ENCODE results near the gene STT3A. TPM values are rescaled to one million over a fixed set of nuclear protein-coding genes. Genes with fewer than 3 reads are reported as not detected.
A peak's percentile ranks its signal among the peaks of the same experiment; 100 is the strongest.

The STT3A gene
- total and polyA plus RNA-seq, 2 of the 13 experiments (the other 11 are each of a cell fraction or from before 2014, with no cell fraction given) = 229 to 319 TPM

- no peak for TF ChIP-seq ZNF263 (CRISPR knock-in tag; IDR thresholded peaks at IDR 0.05)
- TF ChIP-seq HOXD1 (CRISPR knock-in tag; IDR thresholded peaks at IDR 0.05) = no peak
- TF ChIP-seq ZNF362 (CRISPR knock-in tag; IDR thresholded peaks at IDR 0.05; ENCODE audit: borderline replicate concordance) = no peak
- TF ChIP-seq CHD2 (IDR thresholded peaks at IDR 0.05; ENCODE audit: low read depth, low read length) = peak; percentile 70; the same call in 1 of the 2 replicates
- peak; percentile 75 for TF ChIP-seq HBP1 (CRISPR knock-in tag; IDR thresholded peaks at IDR 0.05; ENCODE audit: low read depth)
- TF ChIP-seq ZFP36 (IDR thresholded peaks at IDR 0.05; ENCODE audit: borderline replicate concordance, low read depth, low read length, partially characterized antibody) = no peak
- TF ChIP-seq ZNF839 (CRISPR knock-in tag; IDR thresholded peaks at IDR 0.05; ENCODE audit: borderline replicate concordance) = no peak
- no peak for TF ChIP-seq MZF1 (CRISPR knock-in tag; IDR thresholded peaks at IDR 0.05; ENCODE audit: borderline replicate concordance)
- no peak; the same call in 1 of the 2 replicates for TF ChIP-seq PATZ1 (CRISPR knock-in tag; IDR thresholded peaks at IDR 0.05)
- peak; percentile 61; the same call in 1 of the 2 replicates for TF ChIP-seq ZMAT3 (CRISPR knock-in tag; conservative IDR thresholded peaks at IDR 0.05)
- peak; percentile 87 for TF ChIP-seq GABPB1 (CRISPR knock-in tag; IDR thresholded peaks at IDR 0.05)
- TF ChIP-seq ZNF33A (CRISPR knock-in tag; IDR thresholded peaks at IDR 0.05; ENCODE audit: borderline replicate concordance) = no peak
- TF ChIP-seq ZNF580 (CRISPR knock-in tag; IDR thresholded peaks at IDR 0.05; ENCODE audit: borderline replicate concordance, low read depth) = no peak
- no peak for TF ChIP-seq DMTF1 (CRISPR knock-in tag; IDR thresholded peaks at IDR 0.05)
- 0 out of 2 replicates have a peak, but pooled peaks have one; percentile 40 for TF ChIP-seq IRF2 (CRISPR knock-in tag; IDR thresholded peaks at IDR 0.05)
- peak; percentile 93 for TF ChIP-seq SRSF1 (optimal IDR thresholded peaks at IDR 0.05; ENCODE audit: low read depth, low read length)
- no peak for TF ChIP-seq ZNF607 (CRISPR knock-in tag; IDR thresholded peaks at IDR 0.05; ENCODE audit: borderline replicate concordance)
- no peak for TF ChIP-seq E2F2 (CRISPR knock-in tag; IDR thresholded peaks at IDR 0.05; ENCODE audit: borderline replicate concordance)
Observed at GRCh38 chr11:125592305-125593113, at the start of gene STT3A (continued).
